ENCODE data around the gene CLCN7. TPM values are rescaled to one million over a fixed set of nuclear protein-coding genes. Genes with fewer than 3 reads are reported as not detected.

Gene CLCN7
- total RNA-seq, 1 experiment from 2014 or later, result 15.6 TPM

- no peak for DNase-seq (ENCODE audit: low read depth)
Measured at GRCh38 chr16:1403733-1404132, 71.1 kb downstream of the CLCN7 start.

- DNase-seq (ENCODE audit: low read depth), result no peak
Measured at GRCh38 chr16:1403036-1403435, 71.8 kb downstream of the CLCN7 start.

- DNase-seq (ENCODE audit: low read depth), result no peak
Measured at GRCh38 chr16:1401758-1402154, 73.1 kb downstream of the CLCN7 start.

- no peak for DNase-seq (ENCODE audit: low read depth)
Measured at GRCh38 chr16:1401061-1401757, 73.6 kb downstream of the CLCN7 start.

GRCh38 chr16:1398826-1399581 is 75.8 kb downstream of the CLCN7 start:
- DNase-seq (ENCODE audit: low read depth), result no peak

- no peak for DNase-seq (ENCODE audit: low read depth)
Measured at GRCh38 chr16:1398351-1398750, 76.5 kb downstream of the CLCN7 start.

GRCh38 chr16:1397779-1398178 is 77.0 kb downstream of the CLCN7 start:
- no peak for DNase-seq (ENCODE audit: low read depth)

- DNase-seq (ENCODE audit: low read depth), result no peak
Measured at GRCh38 chr16:1395444-1396031, 79.3 kb downstream of the CLCN7 start.

Other genes starting within 250 kb of the CLCN7 start
- gene TPSG1, start 249.8 kb downstream of the CLCN7 start, total RNA-seq (2014; rRNA removed; shearing (Covaris generic)), result 0.23 TPM in 1 of 2 replicates, not detected in the other
- not detected in 2 replicates for gene TPSB2, start 244.8 kb downstream of the CLCN7 start, total RNA-seq (2014; rRNA removed; shearing (Covaris generic))
- gene TPSAB1, start 234.3 kb downstream of the CLCN7 start, total RNA-seq (2014; rRNA removed; shearing (Covaris generic)), result not detected in 2 replicates
- not detected in 2 replicates for gene TPSD1, start 219.0 kb downstream of the CLCN7 start, total RNA-seq (2014; rRNA removed; shearing (Covaris generic))
- gene UBE2I, start 165.4 kb downstream of the CLCN7 start, total RNA-seq (2014; rRNA removed; shearing (Covaris generic)), result 37.6 and 69.5 TPM in 2 replicates
- gene BAIAP3, start 141.4 kb downstream of the CLCN7 start, total RNA-seq (2014; rRNA removed; shearing (Covaris generic)), result 0.11 and 1.2 TPM in 2 replicates
- 95.5 and 103 TPM in 2 replicates for gene TSR3, start 123.2 kb downstream of the CLCN7 start, total RNA-seq (2014; rRNA removed; shearing (Covaris generic))
- 10.8 and 15.9 TPM in 2 replicates for gene GNPTG, start 123.1 kb downstream of the CLCN7 start, total RNA-seq (2014; rRNA removed; shearing (Covaris generic))
- 12.1 and 13.7 TPM in 2 replicates for gene UNKL, start 60.3 kb downstream of the CLCN7 start, total RNA-seq (2014; rRNA removed; shearing (Covaris generic))
- gene UQCC4, start 54.3 kb downstream of the CLCN7 start, total RNA-seq (2014; rRNA removed; shearing (Covaris generic)), result 21.7 and 25.8 TPM in 2 replicates
- not detected in 2 replicates for gene PERCC1, start 44.0 kb downstream of the CLCN7 start, total RNA-seq (2014; rRNA removed; shearing (Covaris generic))
- not detected in 2 replicates for gene CCDC154, start 30.5 kb downstream of the CLCN7 start, total RNA-seq (2014; rRNA removed; shearing (Covaris generic))
- not detected in 2 replicates for gene PTX4, start 13.9 kb upstream of the CLCN7 start, total RNA-seq (2014; rRNA removed; shearing (Covaris generic))
- gene TELO2, start 18.3 kb upstream of the CLCN7 start, total RNA-seq (2014; rRNA removed; shearing (Covaris generic)), result 19.9 and 44.0 TPM in 2 replicates
- gene TMEM204, start 58.6 kb upstream of the CLCN7 start, total RNA-seq (2014; rRNA removed; shearing (Covaris generic)), result 1.1 TPM in 1 of 2 replicates, not detected in the other
- 7.8 and 9.8 TPM in 2 replicates for gene IFT140, start 137.0 kb upstream of the CLCN7 start, total RNA-seq (2014; rRNA removed; shearing (Covaris generic))
- gene CRAMP1, start 137.3 kb upstream of the CLCN7 start, total RNA-seq (2014; rRNA removed; shearing (Covaris generic)), result 5.8 and 10.8 TPM in 2 replicates
- 75.4 and 121 TPM in 2 replicates for gene JPT2, start 203.3 kb upstream of the CLCN7 start, total RNA-seq (2014; rRNA removed; shearing (Covaris generic))
- gene MAPK8IP3, start 231.2 kb upstream of the CLCN7 start, total RNA-seq (2014; rRNA removed; shearing (Covaris generic)), result 8.9 and 17.5 TPM in 2 replicates

Measured in Daoy (cell line).